Measurements from ENCODE around the gene KLHL33.
"Not testable (repeated sequence)": the region's sequence is repeated elsewhere in the genome, so short reads cannot be mapped to it uniquely, and the experiment has no call there.

The KLHL33 gene

GRCh38 chr14:20454516-20455354, 18.8 kb upstream of the KLHL33 start, which contains the start of the genes APEX1 and OSGEP:
Gene APEX1 (plus strand): TSS chr14:20455226. CDS start chr14:20455646, 420 bp downstream.
Gene OSGEP (minus strand): TSS chr14:20454812. CDS start chr14:20454683, 129 bp downstream.
- DNase-seq (ENCODE audit: low spot score), result peak; percentile 97

GRCh38 chr14:20452831-20453230, 16.9 kb upstream of the KLHL33 start:
- DNase-seq (ENCODE audit: low spot score), result not testable (repeated sequence)

- no peak for DNase-seq (ENCODE audit: low spot score)
Observed at GRCh38 chr14:20446889-20447288, 10.9 kb upstream of the KLHL33 start.

GRCh38 chr14:20443650-20444049, 7.7 kb upstream of the KLHL33 start:
- not testable (repeated sequence) for DNase-seq (ENCODE audit: low spot score)

- DNase-seq (ENCODE audit: low spot score), result no peak
Observed at GRCh38 chr14:20441461-20441860, 5.5 kb upstream of the KLHL33 start.

GRCh38 chr14:20440882-20441281, 4.9 kb upstream of the KLHL33 start:
- no peak for DNase-seq (ENCODE audit: low spot score)

GRCh38 chr14:20440465-20440864, 4.5 kb upstream of the KLHL33 start:
- no peak for DNase-seq (ENCODE audit: low spot score)

GRCh38 chr14:20438664-20439063, 2.7 kb upstream of the KLHL33 start:
- DNase-seq (ENCODE audit: low spot score), result no peak

- no peak for DNase-seq (ENCODE audit: low spot score)
Observed at GRCh38 chr14:20436363-20436755, 393 bp upstream of the KLHL33 start.

- DNase-seq (ENCODE audit: low spot score), result peak; percentile 68
Observed at GRCh38 chr14:20434701-20435581, 1.0 kb downstream of the KLHL33 start.

- DNase-seq (ENCODE audit: low spot score), result no peak
Observed at GRCh38 chr14:20429801-20430669, 5.9 kb downstream of the KLHL33 start.

GRCh38 chr14:20428802-20429201, 7.2 kb downstream of the KLHL33 start:
- no peak for DNase-seq (ENCODE audit: low spot score)

- DNase-seq (ENCODE audit: low spot score), result no peak
Observed at GRCh38 chr14:20428010-20428365, 8.0 kb downstream of the KLHL33 start.

- peak; percentile 73 for DNase-seq (ENCODE audit: low spot score)
Observed at GRCh38 chr14:20427231-20428009, 8.5 kb downstream of the KLHL33 start.

- DNase-seq (ENCODE audit: low spot score), result no peak
Observed at GRCh38 chr14:20424851-20425250, 11.1 kb downstream of the KLHL33 start.

- DNase-seq (ENCODE audit: low spot score), result no peak
Observed at GRCh38 chr14:20422886-20423285, 13.1 kb downstream of the KLHL33 start.

- DNase-seq (ENCODE audit: low spot score), result no peak
Observed at GRCh38 chr14:20421267-20421666, 14.7 kb downstream of the KLHL33 start.

- no peak for DNase-seq (ENCODE audit: low spot score)
Observed at GRCh38 chr14:20419419-20419818, 16.5 kb downstream of the KLHL33 start.

- DNase-seq (ENCODE audit: low spot score), result no peak
Observed at GRCh38 chr14:20418501-20418909, 17.5 kb downstream of the KLHL33 start.

GRCh38 chr14:20417250-20418186, 18.4 kb downstream of the KLHL33 start:
- DNase-seq (ENCODE audit: low spot score), result no peak

Data from AG08396 (cell line).